Suppressor macrophage treated with lipopolysaccharide for 1 hour (primary cell): ENCODE results near the gene CPNE5.
"Not testable (repeated sequence)": the region's sequence is repeated elsewhere in the genome, so short reads cannot be mapped to it uniquely, and the experiment has no call there.

Experiments used
- DNase-seq, 3 donors: peaks; one replicate each; pipeline ENCODE4 v3.0.0-alpha.2; 2020 to 2022

Gene CPNE5

DNA sequence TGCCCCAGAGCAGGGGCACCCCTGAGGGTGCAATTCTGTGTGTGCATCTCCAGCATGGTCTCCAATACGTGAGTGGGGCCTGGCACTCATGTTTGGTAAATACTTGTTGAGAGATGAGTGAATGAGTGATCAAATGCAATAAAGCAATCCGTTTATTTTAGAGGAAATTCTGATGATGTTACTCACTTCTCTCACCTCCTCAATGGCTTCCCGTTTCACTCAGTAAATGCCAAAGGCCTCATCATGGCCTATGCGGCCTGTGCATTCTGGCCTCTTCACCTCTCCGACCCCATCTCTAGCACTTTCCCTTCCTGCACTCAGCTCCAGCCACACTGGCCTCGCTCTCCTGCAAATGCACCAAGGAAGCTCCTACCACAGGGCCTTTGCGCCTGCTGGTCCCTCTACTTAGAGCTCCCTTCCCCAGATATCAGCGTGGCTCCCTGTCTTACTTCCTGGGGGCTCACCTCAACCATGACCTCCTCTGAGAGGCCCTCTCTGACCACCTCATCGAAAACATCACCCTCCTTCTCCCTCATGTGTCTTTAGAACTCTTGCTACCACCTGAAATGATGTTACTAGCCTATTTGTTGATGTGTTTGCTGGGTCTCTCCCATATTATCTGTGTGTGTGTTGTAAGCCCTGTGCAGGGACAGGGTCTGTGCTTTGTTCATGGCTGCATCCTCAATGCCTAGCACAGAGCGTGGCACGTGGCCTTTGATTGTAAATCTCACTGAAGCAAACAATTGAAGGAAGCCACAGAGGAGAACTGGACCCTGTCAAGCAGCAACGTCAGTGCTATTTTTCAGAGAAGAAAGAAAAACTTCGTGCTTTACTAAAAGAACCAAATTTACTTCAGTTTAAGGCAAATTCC lies 99.1 kb downstream of the CPNE5 start:
- no peak for DNase-seq

DNA sequence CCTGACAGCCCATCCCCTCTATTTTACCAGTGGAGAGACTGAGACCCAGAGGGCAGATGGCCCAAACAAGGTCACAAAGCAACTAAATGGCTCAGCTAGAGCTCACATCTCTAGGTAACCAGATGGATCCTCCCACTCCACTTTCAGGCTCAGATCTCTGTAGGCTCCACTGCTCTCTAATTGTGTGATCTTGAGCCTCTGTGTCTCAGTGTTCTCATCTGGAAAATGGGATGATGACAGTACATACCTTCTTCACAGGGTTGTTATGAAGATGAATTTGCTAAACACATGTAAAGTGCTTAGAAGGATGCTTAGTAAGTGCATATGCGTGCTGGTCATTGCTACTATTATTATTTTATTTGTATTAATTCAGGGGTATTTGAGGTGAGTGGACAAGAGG lies 101.1 kb downstream of the CPNE5 start:
- no peak for DNase-seq

DNA sequence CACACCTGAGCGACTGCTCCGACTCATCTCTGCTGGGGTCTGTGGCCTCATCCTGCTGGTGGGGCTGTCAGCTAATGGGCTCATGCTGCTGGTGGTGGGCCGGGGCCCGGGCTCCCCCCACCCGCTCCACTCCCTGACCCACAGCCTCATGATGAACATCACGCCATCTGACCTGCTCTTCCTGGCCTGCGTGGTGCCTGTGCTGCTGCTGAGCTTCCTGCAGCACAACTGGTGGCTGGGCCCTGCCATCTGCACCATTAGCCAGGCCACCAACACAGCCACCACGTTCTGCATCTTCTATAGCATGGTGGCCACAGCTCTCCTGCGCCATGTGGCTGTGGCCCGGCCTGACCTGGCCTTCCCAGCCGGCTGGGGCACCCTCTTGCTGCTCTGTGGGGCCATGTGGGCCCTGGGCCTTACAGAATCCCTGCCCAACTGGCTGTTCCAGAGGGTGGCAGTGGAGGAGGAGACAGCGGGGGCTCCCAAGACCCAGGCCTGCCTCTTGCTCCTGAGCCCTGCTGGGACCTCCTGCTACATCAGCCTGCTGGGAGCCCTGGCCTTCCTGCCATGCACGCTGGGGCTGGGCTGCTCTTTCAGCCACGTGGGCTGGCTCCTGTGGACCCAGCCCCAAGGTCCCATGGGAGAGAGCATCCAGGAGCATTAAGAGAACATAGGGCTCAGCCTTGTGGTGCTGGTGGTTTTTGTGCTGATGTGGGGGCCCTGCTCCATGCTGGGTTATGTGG lies 102.0 kb downstream of the CPNE5 start:
- DNase-seq = no peak

DNA sequence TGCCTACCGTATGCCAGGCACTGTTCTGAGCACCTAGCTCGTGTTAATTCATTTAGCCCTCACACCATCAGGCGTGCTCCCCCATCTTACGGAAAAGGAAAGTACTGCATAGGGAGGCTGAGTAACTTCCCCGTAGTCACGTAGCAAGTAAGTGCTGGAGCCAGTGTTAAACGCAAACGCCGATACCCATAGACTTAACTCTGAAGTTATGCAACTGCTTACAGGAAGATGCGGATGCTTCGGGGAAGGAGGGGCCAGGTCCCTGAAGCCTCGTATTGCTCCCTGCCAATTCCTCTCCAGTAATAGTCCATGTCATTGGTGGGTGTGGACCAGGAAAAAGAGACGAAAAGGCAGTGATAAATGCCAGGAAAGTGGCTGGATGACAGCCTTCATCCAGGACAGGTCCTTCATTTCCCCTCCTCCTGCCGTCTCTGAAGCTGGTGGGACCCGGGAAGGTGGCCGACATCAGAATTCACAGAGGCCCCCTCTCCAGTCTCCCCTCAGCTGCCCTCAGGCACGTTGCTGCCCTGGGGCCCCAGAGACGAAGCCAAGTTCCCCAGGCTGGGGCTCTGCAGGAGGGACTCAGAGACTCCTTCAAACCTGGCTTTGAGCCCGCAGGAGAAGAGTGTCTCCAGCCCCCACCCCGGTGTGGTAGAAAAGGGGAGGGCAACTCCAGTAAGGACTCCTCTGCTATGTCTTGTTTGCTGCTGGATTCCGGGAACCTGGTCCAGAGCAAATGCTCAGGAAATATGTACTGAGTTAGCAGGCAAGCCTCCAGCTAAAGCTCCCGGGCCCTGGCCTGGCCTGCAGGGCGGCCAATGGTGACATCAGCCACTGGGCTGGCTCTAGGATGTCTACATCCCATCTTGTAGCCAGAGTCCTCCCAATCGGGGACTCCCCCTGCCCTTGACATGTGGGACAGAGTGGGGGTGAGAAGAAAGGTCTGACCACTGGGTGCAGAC lies 103.9 kb downstream of the CPNE5 start:
- peak; percentile 79 to 89 (median 83) for DNase-seq

DNA sequence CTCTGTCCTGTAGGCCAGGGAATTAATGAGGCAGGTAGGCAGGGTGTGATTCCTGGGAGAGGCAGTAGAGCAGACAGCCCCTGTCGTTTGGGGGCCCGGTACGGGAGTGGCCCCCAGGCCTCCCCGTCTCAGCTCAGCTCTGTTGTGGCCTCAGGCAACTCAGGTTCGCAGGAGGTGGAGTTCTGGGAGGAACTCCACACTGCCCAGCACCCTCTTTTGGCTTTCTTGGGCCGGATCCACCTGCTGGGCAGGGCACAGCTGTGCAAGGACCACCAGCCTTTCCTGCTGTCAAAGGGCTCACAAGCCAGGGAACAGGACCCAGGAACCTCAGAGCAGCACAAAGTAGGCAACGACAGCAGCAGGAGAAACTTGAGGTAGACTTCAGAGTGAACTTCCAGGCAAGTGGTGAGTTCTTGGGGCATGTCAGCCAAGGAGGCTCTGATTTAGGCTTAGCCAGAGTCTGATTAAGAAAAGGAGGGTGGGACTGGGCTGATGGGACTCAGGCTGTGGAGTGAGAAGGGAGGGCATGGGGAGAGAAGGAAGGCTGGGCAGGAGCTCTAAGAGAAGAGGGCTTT lies 104.7 kb downstream of the CPNE5 start:
- DNase-seq = no peak

DNA sequence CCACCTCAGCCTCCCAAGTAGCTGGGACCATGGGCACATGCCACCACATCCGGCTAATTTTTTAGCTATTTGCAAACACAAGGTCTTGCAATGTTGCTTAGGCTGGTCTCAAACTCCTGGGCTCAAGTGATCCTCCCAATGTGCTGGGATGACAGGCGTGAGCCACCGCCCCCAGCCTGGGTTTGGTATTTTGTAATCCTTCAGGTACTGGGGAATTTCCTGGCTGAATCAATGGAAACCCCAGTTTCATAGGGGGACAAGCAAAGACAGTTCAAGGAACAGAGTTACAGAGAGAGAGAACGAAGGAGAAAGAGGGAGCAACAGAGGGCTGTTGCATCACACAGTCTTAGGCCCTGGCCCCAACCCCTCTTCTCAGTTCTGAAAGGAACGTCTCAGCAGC lies 105.9 kb downstream of the CPNE5 start:
- DNase-seq = peak in 2 of 3 donors; percentile 38 to 55

DNA sequence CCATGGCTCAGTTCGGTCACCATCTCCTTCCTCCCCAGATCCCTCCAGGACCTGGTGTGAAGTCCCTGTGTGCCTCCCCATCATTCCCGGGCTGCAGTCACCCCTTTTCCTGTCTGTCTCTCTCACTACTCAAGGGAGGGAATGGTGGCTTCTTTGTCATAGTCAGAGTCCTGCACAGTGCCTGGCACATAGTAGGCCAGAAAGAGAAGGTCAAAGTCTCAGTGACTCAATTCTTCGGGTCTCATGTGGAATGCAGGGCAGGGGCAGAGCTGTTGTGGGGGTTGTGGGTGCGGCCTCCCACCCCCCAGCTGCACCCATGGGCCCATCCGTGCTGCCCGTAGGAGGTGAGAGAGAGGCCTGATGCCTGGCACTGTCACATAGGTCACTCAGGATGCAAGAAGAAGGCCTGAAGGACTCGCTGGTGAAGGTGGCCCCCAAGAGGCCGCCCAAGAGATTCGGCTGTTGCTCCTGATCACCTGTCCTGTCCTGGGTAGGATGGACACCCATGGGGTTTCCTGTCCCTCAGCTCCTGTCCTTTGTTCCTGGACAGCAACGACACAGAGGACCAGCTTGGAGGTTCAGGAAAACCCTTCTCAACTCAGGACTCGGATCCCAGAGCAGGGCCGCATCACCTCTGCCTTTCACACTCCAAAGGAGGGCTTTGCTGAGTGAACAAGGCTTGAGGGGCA lies 107.5 kb downstream of the CPNE5 start:
- no peak for DNase-seq

DNA sequence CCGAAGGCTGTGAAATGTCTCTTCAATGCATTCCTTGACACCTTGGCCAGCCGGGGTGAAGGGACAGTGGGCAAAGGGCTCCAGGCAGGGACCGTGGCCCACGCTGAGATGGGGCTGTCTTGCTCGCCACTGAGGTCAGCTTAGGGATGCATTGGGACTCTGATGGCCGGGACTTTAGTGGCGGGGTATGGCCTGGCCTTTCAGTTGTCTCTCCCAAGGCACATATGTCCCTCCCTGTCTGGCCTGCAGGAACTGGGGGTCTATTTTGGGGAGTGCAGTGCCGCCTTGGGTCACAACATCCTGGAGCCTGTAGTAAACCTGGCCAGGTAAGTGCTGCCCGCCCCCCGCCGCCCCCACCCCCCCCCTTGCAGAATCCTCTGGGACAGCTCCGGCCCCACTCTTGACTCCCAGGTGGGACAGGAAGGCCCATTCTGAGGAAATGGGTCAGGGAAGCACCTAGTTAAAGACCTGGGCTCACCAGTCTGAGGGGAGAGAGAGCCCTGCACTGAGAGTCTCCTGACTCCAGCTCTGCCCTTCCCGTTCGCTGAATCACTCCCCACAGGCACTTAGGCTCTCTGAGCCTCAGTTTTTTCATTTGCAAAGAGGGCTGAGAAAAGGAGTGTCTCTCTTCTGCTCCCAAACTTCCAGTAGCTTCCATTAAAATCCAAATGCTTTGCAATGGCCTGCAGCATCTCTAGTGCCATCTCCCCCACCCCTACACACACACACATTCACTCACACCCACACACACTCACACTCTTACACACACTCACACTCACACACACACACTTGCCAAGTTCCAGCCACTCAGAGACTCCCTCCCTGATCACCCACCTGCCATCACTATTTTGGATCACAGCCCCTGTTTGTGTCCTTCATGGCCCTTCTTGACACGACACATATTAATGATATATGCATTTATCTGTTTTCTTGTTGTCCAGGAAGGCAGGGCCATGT lies 108.5 kb downstream of the CPNE5 start:
- no peak for DNase-seq

DNA sequence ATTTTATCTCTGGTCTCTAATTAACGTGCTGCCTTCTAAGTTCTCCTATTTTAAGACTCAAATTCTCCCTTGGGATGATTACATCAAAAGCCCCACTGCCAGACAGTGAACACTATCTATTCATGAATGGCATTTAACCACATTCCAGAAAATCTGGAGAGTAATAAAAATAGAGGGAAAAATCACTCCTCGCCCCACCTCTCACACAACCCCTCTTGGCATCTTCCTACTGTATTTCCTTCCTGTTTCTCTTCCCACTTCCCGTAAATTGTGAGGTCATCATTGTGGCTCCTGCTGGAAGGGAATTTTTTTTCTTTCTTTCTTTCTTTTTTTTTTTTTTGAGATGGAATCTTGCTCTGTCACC lies 110.1 kb downstream of the CPNE5 start:
- peak; percentile 56 to 82 (median 71) for DNase-seq

DNA sequence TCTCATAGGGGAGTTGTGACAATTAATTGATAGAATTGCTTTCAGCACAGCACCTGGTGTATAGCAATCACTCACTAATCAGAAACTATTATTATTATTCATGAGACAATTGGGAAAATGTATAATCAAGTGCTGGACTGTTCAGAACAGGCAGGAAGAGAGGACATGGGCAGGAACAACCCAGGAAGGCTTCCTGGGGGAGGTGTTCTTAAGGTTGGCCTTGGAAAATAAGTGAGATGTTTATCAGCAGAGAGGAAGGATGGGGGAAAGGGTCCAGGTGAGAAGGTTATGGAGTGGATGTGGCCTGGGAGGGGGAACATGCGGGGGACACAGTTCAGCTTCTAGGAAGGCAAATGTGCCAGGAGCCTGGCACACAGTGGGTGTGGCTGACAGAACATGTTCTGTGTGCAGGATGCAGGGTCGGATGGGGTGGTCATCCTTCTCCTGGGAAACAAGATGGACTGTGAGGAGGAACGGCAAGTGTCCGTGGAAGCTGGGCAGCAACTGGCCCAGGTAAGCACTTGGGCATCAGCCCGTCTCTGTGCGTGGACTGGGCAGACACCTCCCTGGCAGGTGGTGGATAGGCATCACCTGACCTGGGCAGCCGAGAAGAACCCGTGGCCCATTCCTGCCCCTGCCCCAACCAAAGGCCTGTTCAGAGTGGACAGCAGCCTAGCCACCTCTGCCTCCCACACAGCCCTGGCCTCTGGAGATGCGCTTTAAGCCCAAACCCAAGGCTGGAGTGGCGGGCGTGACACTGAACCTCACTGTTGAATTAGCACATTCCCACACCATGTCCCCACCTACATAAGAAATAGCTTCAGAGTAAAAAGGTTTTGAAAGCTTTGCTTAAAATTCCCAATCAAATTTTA lies 110.7 kb downstream of the CPNE5 start:
- no peak for DNase-seq

DNA sequence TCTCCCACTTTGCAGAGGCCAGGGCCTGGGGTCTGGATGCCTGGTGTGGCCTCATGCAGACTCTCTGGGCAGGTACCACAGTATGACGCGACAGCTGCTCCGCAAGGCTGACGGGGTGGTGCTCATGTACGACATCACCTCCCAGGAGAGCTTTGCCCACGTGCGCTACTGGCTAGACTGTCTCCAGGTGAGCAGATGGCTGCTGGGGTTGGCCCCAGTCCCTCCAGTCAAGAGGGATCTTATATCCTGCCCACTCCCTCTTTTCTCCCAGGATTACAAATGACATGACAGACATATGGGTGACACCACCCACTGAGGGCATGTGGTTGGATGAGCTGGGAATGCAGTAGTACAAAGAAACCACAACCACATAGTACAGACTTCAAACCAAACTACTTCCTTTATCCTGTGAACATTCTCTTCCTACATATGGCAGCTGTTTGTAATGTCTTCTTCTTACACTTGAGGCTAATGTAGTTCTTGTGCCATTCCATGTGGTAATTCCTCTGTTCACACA lies 111.7 kb downstream of the CPNE5 start:
- DNase-seq = peak; percentile 79 to 89 (median 87)

DNA sequence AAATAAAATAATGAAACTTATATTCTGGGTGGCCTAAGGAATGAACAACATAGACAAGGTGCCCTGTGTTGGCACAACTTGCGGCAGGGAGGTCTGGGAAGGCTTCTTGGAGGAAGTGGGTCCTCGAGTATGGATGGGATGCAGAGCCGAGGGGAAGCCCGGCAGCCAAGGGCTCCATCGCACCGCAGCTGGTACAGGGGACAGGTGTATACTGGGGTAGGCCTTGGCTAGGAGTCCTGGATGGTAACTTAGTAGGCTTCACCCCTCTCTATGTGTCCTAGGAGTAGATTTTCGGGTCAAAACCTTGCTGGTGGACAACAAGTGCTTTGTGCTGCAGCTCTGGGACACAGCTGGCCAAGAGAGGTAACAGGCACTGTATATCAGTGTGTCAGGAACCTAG lies 113.7 kb downstream of the CPNE5 start:
- DNase-seq = no peak

DNA sequence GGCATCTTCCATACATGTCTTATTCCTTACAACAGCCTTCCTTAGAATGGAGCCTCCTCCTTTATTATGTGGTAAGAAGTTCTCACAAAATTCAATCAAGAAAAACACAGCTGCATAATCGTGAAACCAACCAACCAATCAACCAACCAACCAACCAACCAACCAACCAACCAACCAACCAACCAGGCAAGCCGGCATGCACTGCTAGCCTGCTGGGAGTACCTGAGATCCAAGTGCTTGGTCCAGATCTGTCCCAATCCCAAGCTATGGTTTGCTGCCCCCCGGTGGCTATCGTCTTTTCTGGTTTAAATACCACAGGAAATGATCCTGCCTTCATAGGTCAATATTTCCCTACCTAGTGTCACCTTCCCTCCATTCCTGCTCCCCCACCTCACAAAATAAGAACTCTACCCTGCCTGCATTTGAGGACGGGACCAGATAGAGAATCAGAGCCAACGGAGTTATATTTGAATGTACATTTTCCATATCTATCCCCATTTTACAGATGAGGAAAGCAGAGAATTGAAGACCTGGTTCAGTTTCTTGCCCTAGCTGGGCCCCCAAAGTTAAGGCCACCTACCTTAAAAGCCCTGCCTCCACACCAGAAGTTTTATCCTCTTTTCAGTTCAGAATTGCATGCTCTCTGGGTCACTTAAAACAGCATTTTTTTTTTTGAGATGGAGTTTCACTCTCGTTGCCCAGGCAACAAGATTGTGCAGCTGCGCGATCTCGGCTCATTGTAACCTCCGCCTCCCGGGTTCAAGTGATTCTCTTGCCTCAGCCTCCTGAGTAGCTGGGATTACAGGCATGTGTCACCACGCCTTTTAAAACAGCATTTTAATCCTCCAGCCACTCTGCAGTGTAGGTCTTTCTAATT lies 114.5 kb downstream of the CPNE5 start:
- DNase-seq = peak; percentile 75 to 86 (median 79)

DNA sequence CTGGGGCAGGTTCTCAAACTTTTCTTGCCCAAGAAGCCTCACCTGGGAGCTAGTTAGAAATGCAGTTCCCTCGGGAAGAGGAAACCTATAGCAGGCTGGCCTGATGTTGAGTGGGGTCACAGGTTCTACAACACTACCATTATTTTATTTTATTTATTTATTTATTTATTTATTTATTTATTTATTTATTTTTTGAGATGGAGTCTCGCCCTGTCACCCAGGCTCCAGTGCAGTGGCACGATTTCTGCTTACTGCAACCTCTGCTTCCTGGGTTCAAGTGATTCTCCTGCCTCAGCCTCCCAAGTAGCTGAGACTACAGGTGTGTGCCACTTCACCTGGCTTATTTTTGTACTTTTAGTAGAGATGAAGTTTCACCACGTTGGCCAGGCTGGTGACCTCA lies 115.3 kb downstream of the CPNE5 start:
- not testable (repeated sequence) for DNase-seq

DNA sequence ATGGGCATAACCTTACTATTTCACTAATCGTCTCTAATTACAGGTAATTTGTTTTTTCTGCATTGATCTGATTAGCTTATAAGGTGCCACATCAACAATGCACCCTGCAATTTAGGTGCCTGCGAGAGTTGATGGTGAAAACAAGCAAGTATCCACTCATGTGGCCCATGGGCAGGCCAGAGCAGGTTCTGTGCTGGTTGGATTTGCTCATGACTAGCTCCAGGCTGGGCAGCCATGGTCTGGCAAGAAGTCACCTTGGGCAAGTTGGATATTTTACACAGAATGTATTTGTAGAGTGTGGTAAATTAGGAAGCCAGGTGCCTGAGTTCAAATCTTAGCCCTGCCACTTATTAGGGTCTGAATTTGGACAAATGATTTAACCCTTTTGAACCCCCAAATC lies 116.4 kb downstream of the CPNE5 start:
- no peak for DNase-seq

DNA sequence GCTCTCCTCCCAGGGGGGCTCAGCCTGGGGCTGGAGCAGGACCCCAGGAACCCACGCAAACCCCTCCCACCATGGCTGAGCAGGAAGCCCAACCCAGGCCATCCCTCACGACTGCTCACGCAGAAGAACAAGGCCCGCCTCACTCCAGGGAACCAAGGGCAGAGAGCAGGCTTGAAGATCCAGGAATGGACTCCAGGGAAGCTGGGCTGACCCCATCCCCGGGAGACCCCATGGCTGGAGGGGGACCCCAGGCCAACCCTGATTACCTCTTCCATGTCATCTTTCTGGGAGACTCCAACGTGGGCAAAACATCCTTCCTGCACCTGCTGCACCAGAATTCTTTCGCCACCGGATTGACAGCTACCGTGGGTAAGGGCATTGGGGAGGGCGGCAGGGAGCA lies 116.9 kb downstream of the CPNE5 start:
- DNase-seq = no peak

DNA sequence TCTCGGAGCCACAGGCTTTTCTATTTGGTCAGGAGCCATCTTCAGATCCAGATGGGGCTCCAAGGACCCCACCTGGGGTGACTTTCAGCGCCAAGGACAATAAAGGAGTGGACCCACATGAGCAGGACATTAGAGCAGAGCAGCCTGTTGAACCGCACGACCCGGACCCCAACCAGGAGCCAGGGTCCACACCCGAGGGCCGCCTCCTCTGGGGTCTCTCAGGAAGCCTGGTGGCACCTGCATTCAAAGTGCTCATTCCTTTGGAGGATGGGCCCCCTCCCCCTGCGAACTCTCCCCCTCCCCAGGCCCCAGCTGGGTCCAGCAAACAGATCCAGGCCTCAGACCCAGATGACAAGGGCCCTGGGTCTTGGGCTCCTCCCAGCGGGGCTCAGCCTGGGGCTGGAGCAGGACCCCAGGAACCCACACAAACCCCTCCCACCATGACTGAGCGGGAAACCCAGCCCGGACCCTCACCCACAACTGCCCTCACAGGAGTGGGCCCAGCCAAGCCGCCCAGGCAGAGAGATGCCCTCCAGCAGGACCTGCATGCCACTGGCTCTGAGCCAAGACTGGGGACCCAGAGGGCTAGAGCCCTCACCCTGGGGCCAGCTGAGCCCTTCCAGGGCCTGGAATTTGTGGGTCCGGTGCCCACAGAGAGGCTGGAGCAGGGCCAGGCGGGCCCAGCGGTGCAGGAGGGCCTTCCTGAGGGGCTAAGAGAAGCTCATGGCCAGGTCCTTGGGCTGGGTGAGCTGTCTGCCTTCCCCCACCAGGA lies 117.7 kb downstream of the CPNE5 start:
- no peak for DNase-seq
